NB4 (cell line): ENCODE data around the gene FRMD4B.

ENCODE experiments used
- DNase-seq: peaks from one replicate; pipeline ENCODE4 v3.0.0; 2010; ENCODE audit warnings: low read depth
- H3K4me3 ChIP-seq: one replicate; pipeline ENCODE4 v1.5.1; 2011; ENCODE audit warnings: mild to moderate bottlenecking, low read depth, low read length, moderate library complexity
- MYC ChIP-seq: IDR thresholded peaks from 2 replicates; pipeline ENCODE4 v1.6.1; 2011; ENCODE audit warnings: low read depth, low read length
- POLR2A ChIP-seq: IDR thresholded peaks from 2 replicates; pipeline ENCODE4 v1.6.1; 2011; ENCODE audit warnings: mild to moderate bottlenecking; ENCODE audit not compliant: insufficient read length; ENCODE audit errors: extremely low read depth
- TF ChIP-seq, protein P1 (sequence below): IDR thresholded peaks from one replicate; pipeline ENCODE4 v1.5.1; 2012; ENCODE audit warnings: low read depth, low read length
- TF ChIP-seq, protein P2 (sequence below): IDR thresholded peaks from 2 replicates; pipeline ENCODE4 v1.6.1; 2011; ENCODE audit warnings: low read depth, low read length

The FRMD4B gene

DNA sequence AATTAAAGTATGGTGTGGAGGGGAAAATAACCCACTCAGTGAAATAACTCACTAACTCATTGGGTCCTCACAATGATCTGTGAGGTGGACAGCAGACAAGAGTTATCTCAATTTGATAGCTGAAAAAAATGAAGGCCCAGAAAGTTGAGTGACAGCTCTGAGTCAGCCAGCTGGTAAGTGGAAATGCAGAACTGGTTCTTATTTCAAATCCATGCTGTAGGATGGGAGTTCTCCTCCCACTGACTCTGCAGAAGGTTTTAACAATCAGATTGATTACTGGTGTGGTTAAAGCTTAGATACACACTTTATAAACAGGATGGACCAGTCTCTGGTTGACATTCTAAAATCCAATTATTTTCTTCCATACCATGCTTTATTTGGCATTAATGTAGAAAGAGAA is 176.5 kb downstream of the FRMD4B start:
- TF ChIP-seq, protein P1, sequence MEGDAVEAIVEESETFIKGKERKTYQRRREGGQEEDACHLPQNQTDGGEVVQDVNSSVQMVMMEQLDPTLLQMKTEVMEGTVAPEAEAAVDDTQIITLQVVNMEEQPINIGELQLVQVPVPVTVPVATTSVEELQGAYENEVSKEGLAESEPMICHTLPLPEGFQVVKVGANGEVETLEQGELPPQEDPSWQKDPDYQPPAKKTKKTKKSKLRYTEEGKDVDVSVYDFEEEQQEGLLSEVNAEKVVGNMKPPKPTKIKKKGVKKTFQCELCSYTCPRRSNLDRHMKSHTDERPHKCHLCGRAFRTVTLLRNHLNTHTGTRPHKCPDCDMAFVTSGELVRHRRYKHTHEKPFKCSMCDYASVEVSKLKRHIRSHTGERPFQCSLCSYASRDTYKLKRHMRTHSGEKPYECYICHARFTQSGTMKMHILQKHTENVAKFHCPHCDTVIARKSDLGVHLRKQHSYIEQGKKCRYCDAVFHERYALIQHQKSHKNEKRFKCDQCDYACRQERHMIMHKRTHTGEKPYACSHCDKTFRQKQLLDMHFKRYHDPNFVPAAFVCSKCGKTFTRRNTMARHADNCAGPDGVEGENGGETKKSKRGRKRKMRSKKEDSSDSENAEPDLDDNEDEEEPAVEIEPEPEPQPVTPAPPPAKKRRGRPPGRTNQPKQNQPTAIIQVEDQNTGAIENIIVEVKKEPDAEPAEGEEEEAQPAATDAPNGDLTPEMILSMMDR, result no peak
- TF ChIP-seq MYC, result no peak
- no peak for TF ChIP-seq POLR2A
- TF ChIP-seq, protein P2, sequence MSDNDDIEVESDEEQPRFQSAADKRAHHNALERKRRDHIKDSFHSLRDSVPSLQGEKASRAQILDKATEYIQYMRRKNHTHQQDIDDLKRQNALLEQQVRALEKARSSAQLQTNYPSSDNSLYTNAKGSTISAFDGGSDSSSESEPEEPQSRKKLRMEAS, result no peak
- H3K4me3 ChIP-seq, result no peak overlapping the region
- DNase-seq, result peak; percentile 8

DNA sequence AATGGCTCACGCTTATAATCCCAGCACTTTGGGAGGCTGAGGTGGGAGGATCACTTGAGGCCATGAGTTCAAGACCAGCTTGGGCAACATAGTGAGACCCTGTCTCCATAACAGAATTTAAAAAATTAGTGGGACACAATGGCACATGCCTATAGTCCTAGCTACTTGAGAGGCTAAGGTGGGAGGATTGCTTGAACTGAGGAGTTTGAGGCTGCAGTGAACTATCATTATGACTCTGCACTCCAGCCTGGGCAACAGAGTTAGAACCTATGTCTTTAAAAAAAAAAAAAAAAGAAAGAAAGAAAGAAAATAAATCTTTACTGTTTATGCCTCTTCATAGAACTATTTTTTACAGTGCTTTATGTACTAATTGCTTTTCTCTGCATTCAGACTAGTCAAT is 178.9 kb downstream of the FRMD4B start:
- no peak for DNase-seq
- no peak overlapping the region for H3K4me3 ChIP-seq
- TF ChIP-seq MYC, result no peak
- TF ChIP-seq, protein P1, result no peak
- TF ChIP-seq POLR2A, result no peak
- TF ChIP-seq, protein P2, result no peak

DNA sequence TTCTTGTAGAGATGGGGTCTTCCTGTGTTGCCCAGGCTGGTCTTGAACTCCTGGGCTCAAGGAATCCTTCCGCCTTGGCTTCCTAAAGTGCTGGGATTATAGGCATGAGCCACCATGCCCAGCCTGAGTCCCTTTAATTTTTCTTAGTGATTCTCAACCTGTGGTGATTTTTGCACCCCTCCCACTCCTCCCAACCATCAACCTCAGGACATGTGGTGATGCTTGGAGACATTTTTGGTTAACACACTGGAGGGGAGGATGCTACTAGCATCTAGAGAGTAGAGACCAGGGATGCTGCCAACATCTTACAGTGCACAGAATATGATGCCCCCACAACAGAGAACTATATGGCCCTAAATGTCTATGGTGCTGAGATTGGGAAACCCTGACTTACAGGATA is 180.5 kb downstream of the FRMD4B start:
- no peak overlapping the region for H3K4me3 ChIP-seq
- TF ChIP-seq POLR2A (no peak), MYC (no peak)
- TF ChIP-seq, protein P1, result no peak
- TF ChIP-seq, protein P2, result no peak
- DNase-seq, result no peak

DNA sequence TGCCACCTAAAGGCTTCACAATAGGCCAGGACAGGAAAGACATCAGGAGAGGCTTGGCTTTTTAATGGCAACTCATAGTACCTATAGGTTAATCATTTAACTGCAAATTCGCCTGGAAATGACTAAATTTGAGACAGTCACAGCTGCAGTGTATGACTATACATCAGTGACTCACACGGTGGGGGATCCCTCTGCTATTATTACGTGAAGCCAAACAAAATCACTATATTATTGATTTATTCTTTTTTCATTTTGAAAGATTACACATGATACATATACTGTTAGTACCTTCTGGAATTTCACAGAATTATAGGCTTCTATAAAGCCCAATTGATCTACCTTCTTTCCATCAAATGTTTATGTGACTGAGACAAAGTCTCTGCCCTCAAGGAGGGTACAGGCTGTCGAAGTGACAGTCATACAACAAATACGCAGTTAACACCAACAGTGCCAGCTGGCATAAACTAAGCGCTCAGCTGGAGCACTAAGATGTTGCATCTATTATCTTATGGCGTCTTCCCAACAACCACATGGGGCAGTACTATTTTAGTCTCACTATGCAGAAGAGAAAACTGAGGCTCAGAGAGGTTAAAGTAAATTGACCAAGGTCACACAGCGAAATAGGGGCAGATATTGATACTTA is 181.5 kb downstream of the FRMD4B start:
- DNase-seq, result no peak
- TF ChIP-seq, protein P2, result no peak
- TF ChIP-seq POLR2A (no peak), MYC (no peak)
- TF ChIP-seq, protein P1, result no peak
- H3K4me3 ChIP-seq, result no peak overlapping the region

DNA sequence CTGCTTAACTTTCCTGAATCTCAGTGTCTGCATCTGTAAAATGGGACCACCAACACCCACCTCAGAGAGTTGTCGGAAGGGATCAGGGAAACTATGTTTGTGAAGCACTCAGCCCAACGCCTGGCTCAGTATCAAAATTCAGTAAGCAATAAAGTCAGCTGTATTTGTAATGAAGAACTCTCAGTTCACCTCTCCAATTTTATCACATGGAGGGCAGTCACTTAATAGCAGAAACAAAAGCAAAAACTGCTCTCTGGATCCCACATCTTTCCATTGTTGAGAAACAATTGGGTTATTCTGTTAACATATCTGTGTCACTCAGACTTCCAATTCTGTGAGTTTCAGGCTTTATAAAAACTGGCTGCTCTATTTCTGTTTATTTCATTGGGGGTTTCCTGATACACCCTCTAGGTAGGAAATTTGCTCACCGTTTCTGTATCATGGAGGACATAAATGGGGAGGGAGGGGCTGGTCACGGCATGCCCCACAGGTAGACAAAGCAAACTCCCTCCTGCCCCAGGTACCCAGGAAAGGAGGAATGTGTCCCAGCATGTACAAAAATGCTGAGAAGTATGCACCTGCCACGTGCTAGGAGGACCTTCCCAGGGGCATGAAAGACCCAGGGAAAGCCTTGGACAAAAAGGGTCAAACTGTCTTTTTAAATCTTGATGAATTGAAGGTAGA is 182.1 kb downstream of the FRMD4B start:
- TF ChIP-seq, protein P2, result no peak
- TF ChIP-seq, protein P1, result no peak
- no peak overlapping the region for H3K4me3 ChIP-seq
- DNase-seq, result no peak
